HG02798 (cell line): Measurements from ENCODE around the gene ZRANB2.

ENCODE experiments used
- ATAC-seq: cut with Tn5 transposase; IDR thresholded peaks from one replicate; pipeline ENCODE4 v1.9.1; 2021; ENCODE audit warnings: mild to moderate bottlenecking; ENCODE audit not compliant: unreplicated experiment, poor library complexity

ZRANB2 gene

DNA sequence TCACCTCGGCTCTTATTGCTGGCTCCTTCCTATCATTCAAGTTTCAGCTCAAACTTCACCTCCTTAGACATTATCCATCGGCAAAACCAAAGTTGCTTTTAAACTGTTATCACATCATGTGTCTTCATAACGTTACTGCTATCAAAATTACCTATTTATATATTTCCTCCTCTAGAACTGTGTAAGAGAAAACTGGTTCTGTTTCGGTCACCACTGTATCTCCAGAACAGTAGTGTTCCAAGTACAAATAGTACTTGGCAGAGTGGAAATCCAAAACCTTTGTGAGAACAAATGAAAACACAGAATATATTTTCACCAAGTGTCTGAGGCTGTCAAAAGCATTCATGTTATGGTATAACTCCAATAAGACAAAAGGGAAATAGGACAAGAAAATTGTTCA, 9.1 kb downstream of the ZRANB2 start:
- no peak for ATAC-seq

DNA sequence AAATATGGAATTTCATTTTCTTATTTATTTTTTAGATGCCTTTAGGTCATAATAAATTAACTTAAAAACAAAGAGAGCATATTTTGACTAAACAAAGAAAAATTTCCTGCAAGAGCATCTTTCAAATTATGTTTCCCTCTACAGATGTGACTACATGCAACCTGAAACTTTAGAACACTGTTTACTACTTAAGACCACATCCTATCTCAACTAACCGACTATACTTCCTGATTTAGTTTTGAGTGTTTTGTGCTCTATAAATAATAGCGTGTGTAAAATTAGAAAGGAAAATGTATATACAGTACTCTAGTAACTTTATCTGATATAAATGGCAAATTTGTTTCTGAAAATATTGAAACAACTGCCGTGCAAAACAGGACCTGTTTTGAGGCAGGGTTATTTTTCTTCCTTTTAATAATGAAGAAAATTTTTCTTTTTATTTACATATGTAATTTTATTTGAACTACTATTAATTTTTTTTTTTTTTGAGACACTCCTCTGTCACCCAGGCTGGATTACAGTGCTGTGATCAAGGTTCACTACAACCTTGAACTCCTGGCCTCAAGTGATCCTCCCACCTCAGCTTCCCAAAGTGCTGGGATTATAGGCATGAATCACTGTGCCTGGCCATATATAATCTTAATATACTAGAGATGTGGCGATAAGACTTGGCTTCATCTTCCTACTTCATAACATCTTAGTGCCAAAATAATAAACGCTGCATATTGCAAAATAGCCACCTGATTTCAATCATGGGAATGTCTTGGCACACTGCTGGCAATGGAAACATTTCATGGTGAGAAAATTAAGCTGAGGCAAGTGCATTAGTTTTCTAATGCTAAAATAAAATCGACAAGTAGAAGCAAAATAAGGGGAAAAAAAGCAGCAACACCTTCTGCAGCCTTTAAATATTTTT, 12.3 kb downstream of the ZRANB2 start:
- peak; percentile 62 for ATAC-seq

DNA sequence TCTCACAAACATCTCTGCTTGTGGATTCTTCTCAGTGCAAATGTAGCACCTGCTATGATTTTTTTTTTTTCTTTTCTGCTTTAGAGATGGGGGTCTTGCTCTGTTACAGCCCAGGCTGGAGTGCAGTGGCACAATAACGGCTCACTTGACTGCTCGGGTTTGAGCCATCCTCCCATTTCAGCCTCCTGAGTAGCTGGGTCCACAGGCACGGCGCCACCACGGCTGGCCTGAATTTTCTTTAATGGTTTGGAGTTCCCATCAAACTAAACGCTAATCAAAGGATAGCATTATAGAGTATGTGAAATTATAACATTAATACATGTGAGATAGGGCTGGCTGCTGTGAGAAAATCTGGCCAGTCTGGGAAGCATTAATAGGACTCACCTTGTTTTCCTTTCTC, 26.0 kb downstream of the ZRANB2 start:
- no peak for ATAC-seq

DNA sequence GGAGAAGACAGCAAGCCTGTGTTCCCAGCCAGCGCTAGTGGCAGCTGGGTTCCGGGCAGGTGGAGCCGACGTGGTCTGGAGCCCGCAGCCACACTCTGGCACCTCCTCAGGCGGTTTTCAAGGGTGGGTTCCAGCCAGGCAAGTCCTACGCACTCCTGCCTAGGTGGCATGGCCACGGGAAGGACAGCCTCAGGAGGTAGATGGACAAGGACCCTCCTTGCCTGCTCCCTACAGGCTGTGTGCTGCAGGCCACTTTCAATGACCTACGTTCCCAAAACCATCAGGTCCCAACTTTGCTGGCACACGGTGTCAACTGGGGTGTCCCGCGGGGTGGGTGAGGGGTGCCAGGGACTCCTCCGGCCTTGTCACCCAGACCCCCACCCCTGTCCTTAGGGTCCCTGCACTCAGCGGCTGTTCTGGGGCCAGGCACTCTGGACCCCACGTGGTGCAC, 26.5 kb downstream of the ZRANB2 start:
- no peak for ATAC-seq

DNA sequence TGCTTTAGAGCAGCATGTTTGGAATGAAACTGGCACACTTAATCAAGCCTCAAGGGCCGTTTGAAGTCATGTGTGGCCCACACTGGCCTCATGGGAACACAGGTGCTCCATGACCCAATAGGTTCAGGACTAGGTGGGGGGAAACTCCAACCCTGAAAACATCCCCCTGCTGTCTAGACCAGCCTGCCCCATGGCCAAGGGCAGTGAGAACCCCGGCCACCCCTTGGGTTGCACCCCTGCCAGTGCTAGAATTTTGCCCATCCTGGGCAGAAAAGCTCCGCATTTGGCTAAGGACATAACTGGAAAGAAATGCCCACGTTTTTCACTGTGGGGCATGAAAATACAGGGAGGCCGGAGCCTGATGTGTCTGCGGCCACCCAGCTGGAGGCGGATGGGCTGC, 27.1 kb downstream of the ZRANB2 start:
- ATAC-seq, result no peak

DNA sequence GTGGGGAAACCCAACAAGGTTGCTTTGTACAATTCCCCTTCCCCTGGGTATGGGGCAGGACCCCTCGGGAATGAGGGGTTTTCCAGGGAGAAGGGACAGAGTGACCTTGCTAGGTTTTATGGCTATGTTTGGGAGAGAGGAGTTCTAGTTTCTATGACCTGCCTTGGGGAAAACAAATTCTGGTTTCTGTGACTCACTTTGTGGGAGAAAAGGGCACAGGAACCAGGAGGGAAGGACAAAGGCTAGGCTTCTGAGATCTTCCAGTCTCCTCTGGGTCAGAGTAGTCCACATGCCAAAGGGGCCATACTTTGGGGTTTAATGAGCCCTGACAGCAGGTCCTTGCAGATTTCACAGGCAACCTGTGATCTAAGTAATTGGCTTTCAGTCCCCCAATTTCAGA, 27.7 kb downstream of the ZRANB2 start:
- ATAC-seq, result no peak

DNA sequence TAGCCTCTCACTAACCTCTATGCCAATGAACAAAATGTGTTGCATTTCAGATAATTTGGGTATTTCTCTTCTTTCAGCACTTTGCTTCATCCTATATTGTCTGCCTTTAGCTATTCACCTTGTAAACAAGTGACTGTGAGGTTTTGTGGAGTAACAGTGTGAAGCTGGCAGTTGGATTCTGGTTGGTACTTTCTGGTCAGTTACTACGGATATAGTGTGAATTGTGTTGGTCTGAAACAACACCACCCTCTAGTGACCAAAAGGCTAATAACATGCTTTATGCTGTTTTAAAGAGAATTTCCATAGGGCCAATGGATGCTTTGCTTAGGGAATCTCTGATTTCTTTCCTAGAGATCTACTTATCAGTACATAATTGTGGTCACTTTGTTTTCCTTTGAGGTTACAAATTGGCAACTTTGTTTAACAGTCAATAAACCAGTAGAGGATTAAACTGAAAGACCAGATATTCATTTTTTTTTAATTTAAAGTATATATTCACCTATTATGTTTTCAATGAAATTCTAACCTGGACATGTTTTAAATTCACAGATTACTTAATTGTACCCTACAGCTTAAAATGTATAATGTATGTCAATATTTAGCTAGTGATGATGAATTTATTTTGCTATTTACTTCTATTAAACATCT, 30.8 kb downstream of the ZRANB2 start:
- peak; percentile 68 for ATAC-seq

DNA sequence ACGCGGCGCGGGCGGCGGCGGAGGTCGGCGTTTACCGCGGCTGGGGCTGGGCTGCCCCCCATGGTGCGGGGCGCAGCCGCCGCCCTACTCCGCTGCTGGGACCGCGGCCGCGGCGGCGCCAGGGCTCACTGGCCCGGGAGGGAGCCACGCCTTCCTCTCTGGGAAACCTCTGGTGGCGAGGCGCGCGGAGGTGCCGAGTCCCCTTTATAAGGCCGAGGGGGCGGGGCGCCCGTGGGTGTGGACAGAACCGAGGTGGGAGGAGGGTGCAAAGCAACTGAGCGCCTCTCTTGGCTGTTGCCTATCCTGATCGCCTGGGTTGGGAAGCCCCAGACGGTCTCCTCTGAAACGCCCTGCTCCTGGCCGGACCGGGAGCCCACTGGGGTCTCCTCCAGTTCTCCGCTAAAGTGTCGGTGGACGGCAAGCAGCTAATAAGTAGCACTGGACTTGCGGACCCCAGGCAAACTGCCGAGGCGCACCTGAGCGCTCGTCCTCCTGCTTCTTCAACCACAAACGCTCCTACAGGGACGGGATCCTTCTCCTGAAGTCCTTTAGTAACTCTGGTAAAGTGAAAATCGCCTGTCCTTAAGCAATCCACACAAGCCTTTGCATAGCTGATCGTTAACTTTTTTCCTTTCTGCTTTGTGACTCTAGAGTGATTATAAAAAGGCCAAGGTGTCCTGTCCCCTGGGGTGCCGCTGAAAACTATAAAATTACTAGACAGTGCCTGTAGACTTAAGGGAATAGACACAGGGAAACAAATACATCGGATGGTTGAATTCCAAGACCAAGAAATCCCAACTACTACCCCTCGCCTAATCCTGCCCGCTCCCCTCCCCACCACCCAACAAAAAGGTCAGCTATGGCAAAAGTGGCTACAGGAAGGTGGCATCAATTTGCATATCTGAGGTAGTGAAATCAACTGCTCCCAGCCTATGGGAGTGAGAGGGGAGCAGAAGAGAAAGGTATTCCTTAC, 32.9 kb downstream of the ZRANB2 start, which contains the start of gene PTGER3:
Gene PTGER3, minus strand, starts transcription at position 182 of the 973 bp plus-strand sequence. CDS start 239 bp downstream, outside the sequence.
- peak; percentile 44 for ATAC-seq

DNA sequence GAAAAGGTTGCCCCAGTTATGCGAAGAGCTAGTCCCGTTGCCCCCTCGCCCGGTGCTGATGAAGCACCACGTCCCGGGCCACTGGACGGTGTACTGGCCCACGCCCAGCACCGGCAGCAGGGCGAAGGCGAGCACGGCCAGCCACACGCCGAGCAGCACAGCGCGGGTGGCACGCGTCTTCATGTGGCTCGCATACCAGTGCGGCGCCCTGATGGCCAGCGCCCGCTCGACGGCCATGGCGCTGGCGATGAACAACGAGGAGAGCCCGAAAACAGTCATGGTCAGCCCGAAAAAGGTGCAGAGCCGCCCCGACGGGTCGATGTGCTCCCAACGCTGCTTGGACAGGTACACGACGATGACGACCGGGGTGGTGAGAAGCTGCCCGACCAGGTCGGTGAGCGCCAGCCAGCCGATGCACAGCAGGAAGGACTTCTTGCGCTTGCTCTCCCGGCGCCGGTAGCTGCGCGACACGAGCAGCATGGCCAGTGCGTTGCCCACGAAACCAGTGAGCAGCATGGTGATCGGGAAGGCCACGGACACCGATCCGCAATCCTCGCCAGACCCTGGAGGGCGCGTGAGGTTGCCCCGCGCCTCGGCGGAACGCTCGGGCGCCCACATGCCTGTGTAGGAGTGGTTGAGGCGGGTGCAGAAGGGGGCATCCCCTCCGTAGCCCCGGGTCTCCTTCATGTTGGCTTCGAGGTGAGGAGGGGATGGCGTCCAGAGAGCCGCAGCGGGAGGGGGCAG, 33.8 kb downstream of the ZRANB2 start:
- peak; percentile 26 for ATAC-seq

DNA sequence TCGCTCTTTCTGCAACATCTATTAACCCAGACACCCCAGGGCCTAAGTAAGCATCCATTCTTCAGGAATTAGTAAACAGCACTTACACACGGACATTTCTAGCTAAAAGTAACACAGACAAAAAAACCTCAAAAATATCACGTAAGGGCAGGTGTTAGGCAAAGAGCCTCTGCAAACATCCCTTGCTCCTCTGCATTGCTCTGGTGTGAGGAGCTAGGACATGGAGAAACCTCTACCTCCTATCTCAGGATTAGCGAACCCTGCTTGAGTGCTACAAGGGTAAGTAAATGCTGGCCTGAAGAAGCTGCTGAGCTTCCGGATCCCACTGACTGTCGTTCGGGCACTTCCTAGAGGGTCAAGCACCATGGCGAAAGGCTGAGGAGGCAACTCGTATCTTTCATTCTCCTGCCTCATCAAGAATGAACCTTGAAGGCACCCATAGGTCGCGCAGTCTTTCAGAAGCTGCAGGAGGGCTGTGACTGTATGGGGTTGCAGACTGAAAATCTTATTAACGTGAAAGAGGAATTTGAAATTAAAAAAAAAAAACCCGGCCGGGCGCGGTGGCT, 35.3 kb downstream of the ZRANB2 start:
- no peak for ATAC-seq

DNA sequence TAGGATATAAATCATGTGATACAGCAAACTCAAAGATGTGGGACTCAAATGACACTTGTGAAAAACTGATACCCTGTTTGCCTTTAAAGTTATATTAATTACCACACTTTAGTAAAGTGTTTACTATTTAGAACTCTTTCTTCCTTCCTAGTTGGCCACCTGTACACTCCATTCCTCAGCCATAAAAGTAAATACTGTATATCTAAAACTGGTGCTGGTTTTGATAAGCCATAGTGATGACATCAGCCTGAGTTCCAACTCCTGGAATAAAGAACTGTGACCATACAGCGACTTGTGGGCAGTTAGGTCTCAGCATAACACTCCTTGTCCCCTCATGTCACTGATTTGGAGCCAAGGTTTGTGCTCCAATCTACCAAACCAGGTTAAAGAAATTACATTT, 36.0 kb downstream of the ZRANB2 start:
- ATAC-seq, result no peak

DNA sequence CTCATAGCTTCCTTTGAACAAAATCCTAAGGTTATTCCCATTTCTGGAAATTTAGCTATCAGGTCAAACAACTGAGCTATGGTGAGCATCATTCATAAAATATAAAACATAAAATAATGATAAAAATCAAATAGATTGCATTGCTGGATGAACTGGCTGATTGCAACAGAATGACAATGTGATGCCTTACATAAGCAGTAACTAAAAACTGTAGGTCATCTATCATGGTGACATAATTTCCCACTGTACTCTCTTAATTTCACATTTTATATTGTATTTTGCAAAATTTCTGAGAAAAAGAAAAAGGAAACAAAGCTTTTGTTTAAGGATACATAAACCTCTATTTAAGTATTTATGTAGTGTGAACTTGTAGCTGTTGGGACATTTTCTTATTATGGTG, 37.8 kb downstream of the ZRANB2 start:
- no peak for ATAC-seq

DNA sequence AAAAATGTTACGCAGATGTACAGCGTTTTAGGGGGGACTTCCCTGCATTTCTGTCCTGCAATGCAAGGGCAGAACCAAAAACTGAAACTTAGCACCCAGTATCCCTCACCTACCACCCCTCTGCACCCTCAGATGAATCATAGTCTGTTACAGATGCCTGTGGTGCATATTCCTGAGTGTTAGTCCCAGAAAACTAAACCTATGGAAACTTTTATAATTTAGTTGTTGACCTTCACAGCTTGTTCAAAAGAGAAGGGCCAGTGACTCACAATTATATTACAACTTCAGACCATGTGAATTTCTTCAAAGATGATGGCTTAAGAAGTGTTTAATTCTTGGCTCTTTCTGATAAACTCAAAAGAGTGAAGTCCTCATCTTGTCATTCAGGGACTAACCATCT, 39.0 kb downstream of the ZRANB2 start:
- no peak for ATAC-seq

DNA sequence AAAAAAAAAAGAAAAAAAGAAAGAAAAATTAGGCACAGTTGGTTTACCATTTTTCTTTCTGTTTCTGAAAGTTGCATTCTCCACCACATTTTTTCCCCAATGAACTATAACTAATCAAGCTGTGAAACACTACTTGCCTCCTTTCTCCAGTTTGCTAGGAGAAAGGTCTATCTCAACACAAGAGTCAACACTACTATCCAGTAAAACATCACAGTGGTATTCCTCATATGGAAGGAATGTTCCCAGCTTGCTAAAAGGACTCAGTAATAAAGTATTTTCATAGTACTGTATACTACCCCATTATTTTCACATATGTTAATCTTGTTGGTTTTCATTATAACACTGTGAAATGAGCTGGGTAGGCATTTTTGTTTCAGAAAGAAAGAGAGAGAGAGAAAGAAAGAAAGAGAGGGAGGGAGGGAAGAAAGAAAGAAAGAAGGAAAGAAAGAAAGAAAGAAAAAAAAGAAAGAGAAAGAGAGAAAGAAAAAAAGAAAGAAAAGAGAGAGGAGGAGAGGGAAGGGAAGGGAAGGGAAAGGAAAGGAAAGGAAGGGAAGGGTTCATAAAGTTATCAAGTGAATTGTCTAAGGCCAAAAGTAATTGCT, 41.1 kb downstream of the ZRANB2 start:
- ATAC-seq, result no peak

DNA sequence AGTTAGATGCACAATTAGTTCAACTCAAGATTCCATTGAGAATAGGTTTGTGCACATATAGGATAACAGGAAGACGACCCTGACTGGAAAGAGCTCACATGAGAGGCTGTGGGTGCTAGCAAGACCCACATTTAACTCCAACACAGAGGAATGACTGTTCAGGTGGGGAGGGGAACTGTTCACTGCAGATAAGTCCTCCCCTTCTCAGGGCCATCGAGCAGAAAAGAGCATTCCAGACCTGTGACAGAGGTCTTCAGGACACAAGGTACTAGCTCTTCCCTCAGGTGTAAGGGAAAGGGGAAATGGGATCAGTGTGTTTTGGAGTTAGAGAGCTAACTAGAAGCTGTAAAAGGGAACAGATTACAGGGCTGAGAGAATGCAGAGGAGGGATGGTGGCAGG, 41.9 kb downstream of the ZRANB2 start:
- ATAC-seq, result no peak

DNA sequence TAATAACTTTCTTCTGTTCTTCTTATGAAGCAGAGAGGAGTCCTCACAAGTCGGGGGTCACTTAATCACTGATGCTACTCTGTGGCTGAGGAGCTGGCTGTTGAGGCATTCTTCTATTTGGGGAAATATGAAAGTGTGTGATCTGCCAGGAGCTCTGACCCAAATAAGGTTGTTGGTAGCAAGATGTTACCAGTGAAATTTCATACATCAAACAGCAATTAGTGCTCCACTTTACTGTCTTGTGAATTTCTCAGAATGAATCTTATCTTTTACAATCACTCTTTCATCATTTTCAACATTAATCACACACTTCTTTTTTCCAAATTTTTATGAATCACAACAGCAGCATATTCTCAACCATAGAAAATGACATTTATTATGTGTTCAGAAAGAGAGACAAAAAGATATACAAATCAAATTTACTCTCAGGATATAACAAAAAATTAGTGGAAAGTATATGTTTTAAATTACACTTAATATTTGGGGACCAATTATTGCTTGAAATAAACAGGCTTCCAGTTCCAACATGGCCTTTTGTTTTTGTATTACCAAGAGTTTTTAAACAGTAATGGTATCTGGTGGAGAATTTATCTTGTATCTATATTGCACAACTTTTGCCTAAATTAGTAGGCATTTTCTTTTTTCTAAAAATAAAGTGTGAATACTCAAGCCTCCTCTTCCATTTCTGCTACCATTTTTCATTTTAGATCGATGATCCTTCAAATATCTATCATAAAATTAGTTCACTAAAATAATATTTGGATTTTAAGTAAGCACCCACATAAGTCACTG, 42.8 kb downstream of the ZRANB2 start:
- no peak for ATAC-seq

DNA sequence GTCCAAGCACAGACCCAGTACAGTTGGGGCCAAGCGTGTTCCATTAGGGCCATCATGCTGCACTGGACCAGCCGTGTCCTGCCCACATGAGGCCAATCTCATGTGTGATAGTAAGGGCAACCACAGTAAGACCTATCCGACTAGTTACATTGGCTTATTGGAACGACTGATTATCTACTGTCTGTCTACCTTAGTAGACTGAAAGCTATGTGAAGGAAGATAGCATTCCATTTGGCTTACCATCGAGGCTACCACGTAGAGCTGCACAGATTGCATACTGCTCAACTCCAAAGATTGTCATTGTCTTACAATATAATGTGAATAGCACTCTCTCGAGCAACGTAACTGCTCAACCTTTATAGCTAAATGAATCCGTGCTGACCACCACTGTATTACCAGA, 43.8 kb downstream of the ZRANB2 start:
- ATAC-seq, result no peak

DNA sequence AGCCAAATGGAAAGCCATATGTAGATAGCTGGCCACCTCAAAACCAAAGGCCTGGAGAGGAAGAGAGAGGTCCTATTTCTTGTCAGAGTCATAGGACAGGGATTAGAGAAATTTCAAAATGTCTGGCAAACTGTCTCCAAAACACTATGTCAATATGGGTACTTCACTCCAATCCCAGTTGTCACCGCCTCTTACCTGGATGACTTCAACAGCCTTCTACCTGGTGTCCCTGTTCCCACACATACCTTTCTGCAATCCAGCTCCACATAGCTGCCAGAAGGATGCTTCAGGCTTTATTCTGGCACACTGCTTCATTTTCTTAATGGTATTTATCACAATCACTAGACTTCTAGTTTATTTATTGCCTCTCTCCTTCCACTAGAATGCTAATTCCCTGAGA, 47.7 kb downstream of the ZRANB2 start:
- ATAC-seq, result no peak
